AG04450 (cell line): ENCODE data around the gene NOTCH1. TPM values are rescaled to one million over a fixed set of nuclear protein-coding genes. Genes with fewer than 3 reads are reported as not detected.

Source experiments
- CTCF ChIA-PET: fragments of 300-600, 350-600 bp; formaldehyde crosslinking; extraction: SDS; loops from one replicate; lab custom pipeline; 2022; ENCODE audit warnings: antibody characterized with exemption, inconsistent platforms; lab: Charles Lee
- POLR2A ChIA-PET: fragments of 350-600 bp; formaldehyde crosslinking; extraction: SDS; loops from one replicate; lab custom pipeline; 2021; ENCODE audit warnings: antibody characterized with exemption, inconsistent platforms; lab: Yijun Ruan, JAX
- DNase-seq: peaks from one replicate; pipeline ENCODE4 v3.0.0-alpha.2; 2011; ENCODE audit warnings: low read depth, low spot score
- H3K27ac ChIP-seq: one replicate; pipeline ENCODE4 v1.5.1; 2012; ENCODE audit warnings: low read depth, low read length, control low read depth
- H3K27me3 ChIP-seq: one replicate; pipeline ENCODE4 v1.6.0; 2012; ENCODE audit warnings: low read length; ENCODE audit not compliant: control insufficient read depth, insufficient read depth
- H3K4me3 ChIP-seq: 2 replicates; pipeline ENCODE4 v1.5.1; 2011; ENCODE audit warnings: mild to moderate bottlenecking, low read depth, low read length, control low read depth
- H3K9me3 ChIP-seq: 2 replicates; pipeline ENCODE4 v1.5.1; 2012; ENCODE audit warnings: low read length; ENCODE audit not compliant: control insufficient read depth, insufficient read depth
- CTCF ChIP-seq: IDR thresholded peaks from 2 replicates; pipeline ENCODE4 v1.5.1; 2011; ENCODE audit warnings: low read depth, low read length, control low read depth, inconsistent platforms
- polyA plus RNA-seq: library from polyadenylated mRNA; depleted of rRNA; stranded (reverse); fragments of >200 nt; gene quantifications from 2 replicates; pipeline ENCODE4 v1.2.3, GENCODE V29; 2011

Gene NOTCH1
- polyA plus RNA-seq, 1 experiment: 0.89 TPM

- ChIA-PET POLR2A (no interaction called here), CTCF (interaction anchor here (1.5 kb wide), 1 partner anchor 9 kb away, joined by 4 read pairs; no protein-coding TSS in a partner anchor)
- TF ChIP-seq CTCF: no peak
- Histone ChIP-seq H3K27ac (no peak overlapping the region), H3K27me3 (no peaks in the 10 kb centered on the region), H3K9me3 (peaks cover 2% of the 10 kb centered on the region; the same call in 1 of the 2 replicates), H3K4me3 (no peak overlapping the region)
- no peak for DNase-seq
Measured at GRCh38 chr9:136496801-136497620, 48.8 kb downstream of the NOTCH1 start.

GRCh38 chr9:136496181-136496580, 49.7 kb downstream of the NOTCH1 start:
- CTCF ChIA-PET: no interaction called here
- TF ChIP-seq CTCF: no peak
- H3K9me3 ChIP-seq: peaks cover 2% of the 10 kb centered on the region; the same call in 1 of the 2 replicates
- no peaks in the 10 kb centered on the region for H3K27me3 ChIP-seq
- no peak overlapping the region for H3K27ac ChIP-seq
- DNase-seq: no peak
- POLR2A ChIA-PET: no interaction called here
- H3K4me3 ChIP-seq: no peak overlapping the region

- no peak for TF ChIP-seq CTCF
- H3K4me3 ChIP-seq: no peak overlapping the region
- no peak overlapping the region for H3K27ac ChIP-seq
- no peak for DNase-seq
- no peaks in the 10 kb centered on the region for H3K27me3 ChIP-seq
- CTCF ChIA-PET: interaction anchor here (0.6 kb wide), 1 partner anchor 802 kb away, joined by 3 read pairs; no protein-coding TSS in a partner anchor
- POLR2A ChIA-PET: interaction anchor here (0.6 kb wide), 1 partner anchor 15 kb away, joined by 5 read pairs; no protein-coding TSS in a partner anchor
- H3K9me3 ChIP-seq: peaks cover 2% of the 10 kb centered on the region; the same call in 1 of the 2 replicates
Measured at GRCh38 chr9:136495238-136495800, 50.5 kb downstream of the NOTCH1 start.

GRCh38 chr9:136494531-136495215, 51.2 kb downstream of the NOTCH1 start:
- ChIA-PET POLR2A (interaction anchor here (0.5 to 0.6 kb wide), 2 partner anchors 14 to 95 kb away, joined by 3 to 5 read pairs; no protein-coding TSS in a partner anchor), CTCF (interaction anchor here (0.6 kb wide), 1 partner anchor 803 kb away, joined by 3 read pairs; no protein-coding TSS in a partner anchor)
- Histone ChIP-seq H3K4me3 (no peak overlapping the region), H3K9me3 (peaks cover 2% of the 10 kb centered on the region; the same call in 1 of the 2 replicates), H3K27ac (no peak overlapping the region), H3K27me3 (no peaks in the 10 kb centered on the region)
- TF ChIP-seq CTCF: no peak
- no peak for DNase-seq
